ENCODE data around the gene PCDH19.

The PCDH19 gene

DNA sequence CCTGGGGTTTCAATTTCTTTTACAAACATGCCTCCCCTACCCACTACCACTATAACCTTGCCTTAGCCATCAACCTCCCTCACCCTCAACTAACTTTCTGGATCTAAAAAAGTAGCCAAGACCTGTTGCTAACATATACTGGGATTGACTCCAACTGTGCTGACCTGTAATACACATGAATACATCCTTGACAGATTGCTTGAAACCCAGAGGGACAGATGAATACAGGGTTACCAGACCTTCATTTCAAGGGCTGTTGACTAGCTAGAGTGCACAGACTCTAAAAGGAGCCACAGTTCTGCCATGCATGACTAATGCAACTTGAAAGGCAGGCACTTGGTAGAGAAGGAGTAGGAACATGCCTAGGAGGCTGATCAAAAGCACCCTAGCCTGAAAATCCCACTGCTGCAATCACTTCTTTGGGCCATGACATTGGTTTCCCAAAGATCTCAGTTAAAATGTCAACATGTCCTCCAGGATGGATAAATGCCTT lies 121.0 kb downstream of the PCDH19 start:
- DNase-seq = peak; percentile 73

DNA sequence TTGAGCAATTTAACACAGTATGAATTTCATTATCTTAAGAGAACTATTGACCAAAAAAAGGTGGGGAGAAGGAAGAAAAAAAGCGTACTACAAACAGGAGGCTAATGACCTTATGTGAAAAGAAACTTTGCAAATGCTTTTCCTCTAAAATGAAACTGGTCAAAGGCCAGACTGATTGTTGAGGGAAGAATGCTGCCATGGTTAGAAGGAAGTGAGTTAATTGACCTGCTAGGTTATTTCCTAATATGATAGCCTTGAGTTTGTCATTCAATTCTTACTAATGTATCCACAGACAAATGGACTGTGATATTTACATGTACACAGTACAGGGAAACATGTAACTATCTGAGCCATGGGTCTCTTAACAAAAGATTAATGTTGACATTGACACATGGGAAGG lies 132.8 kb downstream of the PCDH19 start:
- DNase-seq = no peak

DNA sequence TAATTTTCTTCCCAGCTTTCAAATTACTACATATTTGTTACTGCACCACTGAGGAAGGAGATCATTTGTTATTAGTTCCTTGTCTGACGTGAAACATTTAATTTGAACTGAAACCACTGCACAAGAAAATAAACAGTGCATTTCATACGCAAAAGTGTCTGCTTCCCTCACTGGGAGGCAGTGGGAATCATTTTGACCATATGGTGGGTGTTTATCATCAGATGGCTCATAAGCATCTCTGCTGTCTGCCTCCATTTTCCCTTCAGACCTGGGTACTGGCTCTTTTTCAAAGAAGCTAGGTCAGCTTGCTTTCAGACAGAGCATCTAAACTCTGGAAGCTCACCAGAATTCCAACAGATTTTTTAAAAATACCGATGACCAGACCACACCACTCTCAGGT lies 135.2 kb downstream of the PCDH19 start:
- no peak for DNase-seq

DNA sequence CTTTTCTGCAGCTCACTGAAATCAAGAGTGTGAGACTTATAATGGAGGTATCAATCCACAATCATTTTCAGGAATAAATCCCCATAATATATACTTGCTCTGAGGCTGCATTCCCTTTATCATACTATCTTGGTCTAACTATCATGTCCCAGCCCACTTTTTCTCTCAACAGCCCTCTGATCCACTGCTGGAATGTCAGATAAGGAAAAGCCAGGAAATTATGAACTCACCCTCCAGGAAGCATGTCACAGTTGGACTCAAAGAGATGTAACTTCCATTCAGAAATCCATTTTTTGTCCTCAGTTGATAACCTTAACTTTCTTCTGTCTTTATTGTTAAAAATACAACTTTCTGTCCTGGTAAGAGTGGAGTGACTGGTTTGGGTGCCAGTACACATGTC lies 144.9 kb downstream of the PCDH19 start:
- DNase-seq = no peak

DNA sequence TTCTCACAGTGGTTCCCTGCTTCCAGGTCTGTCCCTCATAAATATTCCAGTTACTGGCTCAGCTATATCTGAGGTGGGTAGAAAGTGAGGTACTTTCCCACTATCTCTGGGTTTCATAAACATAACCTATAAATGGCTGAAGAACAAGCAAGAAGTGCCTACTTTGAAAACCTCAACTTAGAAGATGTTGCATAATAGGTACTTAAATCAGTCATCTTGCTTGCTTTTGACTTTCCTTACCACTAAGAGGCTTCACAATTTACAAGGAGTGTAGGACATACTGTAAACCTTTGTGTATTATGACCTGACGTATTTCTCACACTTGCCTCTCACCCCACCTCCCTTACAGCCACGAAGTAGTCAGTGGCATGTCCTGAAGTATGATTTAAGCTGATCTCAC lies 145.9 kb downstream of the PCDH19 start:
- DNase-seq = no peak

DNA sequence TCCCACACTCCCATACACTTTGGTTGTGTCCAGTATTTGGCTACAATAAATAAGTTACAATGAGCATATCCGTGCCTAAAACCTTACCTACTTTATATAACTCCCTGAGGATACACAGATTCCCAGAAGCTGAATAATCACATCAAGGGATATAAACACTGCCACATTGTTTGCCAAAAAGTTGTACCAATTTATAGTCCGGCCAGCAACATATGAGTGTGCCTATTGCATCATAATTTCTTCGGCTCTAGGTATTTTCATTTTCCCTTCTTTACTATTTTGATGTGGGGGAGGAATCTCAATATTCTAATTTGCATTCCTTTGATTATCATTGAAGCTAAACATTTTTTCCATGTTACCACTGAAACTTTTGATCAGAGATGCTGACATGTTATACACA lies 146.4 kb downstream of the PCDH19 start:
- no peak for DNase-seq

DNA sequence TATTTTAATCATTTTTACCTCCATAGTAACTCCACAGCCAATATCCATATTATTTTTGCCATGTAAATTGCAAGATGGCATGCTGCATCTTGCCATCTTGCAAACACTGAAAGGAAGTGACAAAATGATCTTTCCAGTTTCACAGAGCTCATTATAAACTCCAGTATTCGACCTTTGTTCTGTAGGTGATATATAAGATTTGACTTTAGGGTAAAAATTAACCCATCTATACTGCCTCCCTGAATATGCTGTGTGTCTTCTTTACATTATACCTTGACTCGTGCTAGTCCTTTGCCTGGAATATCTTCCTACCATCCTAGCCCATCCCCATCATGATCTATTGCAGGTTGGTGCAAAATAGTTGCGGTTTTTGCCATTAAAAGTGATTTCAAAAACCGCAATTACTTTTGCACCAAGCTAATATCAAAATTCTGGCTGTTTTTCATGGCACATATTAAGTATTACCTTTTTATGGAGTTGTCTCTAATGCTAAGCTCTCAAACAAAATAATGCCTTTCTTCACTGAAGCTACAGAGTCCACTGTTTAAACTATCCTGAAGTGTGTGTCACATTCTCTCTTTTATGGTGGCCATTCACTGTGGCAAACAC lies 161.1 kb downstream of the PCDH19 start:
- no peak for DNase-seq

DNA sequence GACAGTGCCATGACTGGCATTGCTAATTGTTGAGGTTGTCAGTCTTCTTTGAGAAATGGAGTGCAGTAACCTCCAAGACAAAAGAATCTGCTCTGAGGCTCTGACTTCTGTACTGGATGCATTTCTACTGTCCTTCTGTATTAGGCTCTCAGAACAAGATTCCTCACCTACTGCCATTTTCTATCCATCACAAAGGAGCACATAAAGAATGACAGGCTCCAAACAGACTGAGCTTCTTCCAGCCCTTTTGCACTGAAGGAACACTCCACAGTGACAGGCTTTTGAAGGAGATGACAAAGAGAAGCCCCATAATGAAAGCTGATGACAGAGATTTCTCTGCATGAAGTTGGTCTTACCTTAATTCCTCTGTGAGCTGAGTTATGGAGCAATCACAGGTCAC lies 162.2 kb downstream of the PCDH19 start:
- no peak for DNase-seq

DNA sequence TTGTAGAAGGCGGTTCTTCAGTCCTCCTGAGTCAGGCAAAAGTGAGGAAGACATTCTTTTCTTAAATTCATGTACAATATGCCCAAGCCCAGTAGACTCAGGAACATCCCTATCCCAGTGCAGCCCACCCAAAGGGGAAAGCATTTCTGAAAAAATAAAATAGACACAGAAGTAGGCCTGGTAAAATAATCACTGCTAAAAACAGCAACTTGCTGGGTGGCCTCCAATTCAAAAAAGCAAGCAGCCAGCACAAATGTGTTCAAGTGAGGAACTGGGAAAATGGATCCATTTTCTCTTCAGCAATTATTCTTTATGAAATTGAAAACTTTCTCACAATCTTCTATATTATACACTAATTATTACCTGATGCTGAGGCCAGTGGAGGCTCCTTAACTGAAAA lies 165.4 kb downstream of the PCDH19 start:
- no peak for DNase-seq
